HG03342 (cell line): ENCODE data around the gene OPTN.
A peak's percentile ranks its signal among the peaks of the same experiment; 100 is the strongest.

ENCODE experiments used
- ATAC-seq: cut with Tn5 transposase; IDR thresholded peaks from one replicate; pipeline ENCODE4 v1.9.1; 2021; ENCODE audit warnings: mild to moderate bottlenecking, moderate library complexity; ENCODE audit not compliant: unreplicated experiment

OPTN gene

GRCh38 chr10:13182424-13182823, 82.5 kb downstream of the OPTN start:
- ATAC-seq: no peak

- peak; percentile 80 for ATAC-seq
These were observed 83.7 kb downstream of the OPTN start for GRCh38 chr10:13183625-13184024.

GRCh38 chr10:13184276-13184675, 84.3 kb downstream of the OPTN start:
- no peak for ATAC-seq

GRCh38 chr10:13184730-13185514, 85.0 kb downstream of the OPTN start:
- ATAC-seq: no peak

- no peak for ATAC-seq
These were observed 87.2 kb downstream of the OPTN start for GRCh38 chr10:13187135-13187534.
